A673 (cell line): ENCODE measurements around the gene RAP1GAP2. TPM values are rescaled to one million over a fixed set of nuclear protein-coding genes. Genes with fewer than 3 reads are reported as not detected.

Experiments
- BruUV-seq: library from RNA; stranded (reverse); fragments of 400-500 nt; replicated peaks from 2 replicates; lab custom pipeline; 2021; lab: Mats Ljungman, UMichigan
- CTCF ChIA-PET: fragments of 300-600 bp; sonication (Branson Sonifier 250); formaldehyde crosslinking; loops from one replicate; lab custom pipeline; 2022; ENCODE audit warnings: antibody characterized with exemption; lab: Charles Lee
- POLR2A ChIA-PET: fragments of 300-600 bp; sonication (Branson Sonifier 250); formaldehyde crosslinking; loops from one replicate; lab custom pipeline; 2022; ENCODE audit warnings: antibody characterized with exemption; ENCODE audit not compliant: low non-redundant PET; lab: Charles Lee
- DNase-seq: peaks from one replicate; pipeline ENCODE4 v3.0.0-alpha.2; 2015; ENCODE audit warnings: low spot score
- H3K27ac ChIP-seq: fragments of 200-600 bp; sonication (generic); 2 replicates; pipeline ENCODE4 v1.5.1; 2016; ENCODE audit warnings: mixed run types, low read depth, mild to moderate bottlenecking, mixed read lengths, antibody characterized with exemption, low read length; ENCODE audit not compliant: poor library complexity, severe bottlenecking
- H3K27me3 ChIP-seq: fragments of 200-600 bp; sonication (generic); replicated peaks from 2 replicates; pipeline ENCODE4 v1.6.1; 2017; ENCODE audit warnings: mixed run types, low read depth, mild to moderate bottlenecking, mixed read lengths, antibody characterized with exemption, low read length; ENCODE audit not compliant: insufficient read depth, poor library complexity
- H3K36me3 ChIP-seq: fragments of 200-600 bp; sonication (generic); 2 replicates; pipeline ENCODE4 v1.6.1; 2016; ENCODE audit warnings: mixed run types, mild to moderate bottlenecking, mixed read lengths, antibody characterized with exemption, low read length; ENCODE audit not compliant: insufficient read depth, poor library complexity, severe bottlenecking
- H3K4me1 ChIP-seq: fragments of 200-600 bp; sonication (generic); 2 replicates; pipeline ENCODE4 v1.6.1; 2017; ENCODE audit warnings: mixed run types, mild to moderate bottlenecking, mixed read lengths, antibody characterized with exemption, low read length; ENCODE audit not compliant: insufficient read depth, poor library complexity, severe bottlenecking
- H3K4me3 ChIP-seq: fragments of 200-600 bp; sonication (generic); 2 replicates; pipeline ENCODE4 v1.5.1; 2016; ENCODE audit warnings: low read depth, mixed run types, mild to moderate bottlenecking, mixed read lengths, low read length; ENCODE audit not compliant: poor library complexity, severe bottlenecking
- H3K9me3 ChIP-seq: fragments of 200-600 bp; sonication (generic); 2 replicates; pipeline ENCODE4 v1.6.1; 2016; ENCODE audit warnings: mixed run types, low read depth, mild to moderate bottlenecking, mixed read lengths, antibody characterized with exemption, low read length; ENCODE audit not compliant: poor library complexity, severe bottlenecking
- EZH2 ChIP-seq: fragments of 200-600 bp; sonication (generic); IDR thresholded peaks from 2 replicates; pipeline ENCODE4 v1.6.1; 2017; ENCODE audit warnings: borderline replicate concordance, low read depth, mild to moderate bottlenecking, mixed read lengths, antibody characterized with exemption, low read length; ENCODE audit not compliant: poor library complexity, severe bottlenecking
- intact Hi-C: fragments of 100-400 bp; cut with micrococcal nuclease; formaldehyde crosslinking; loops from one replicate; pipeline ENCODE4 v1.10.0; 2022; ENCODE audit not compliant: unreplicated experiment
- total RNA-seq: library from RNA; stranded (reverse); gene quantifications from 2 replicates; pipeline ENCODE4 v1.2.3, GENCODE V29; 2021
- TF ChIP-seq, protein P1 (sequence below): fragments of 300-800, 200-600 bp; sonication (generic); conservative IDR thresholded peaks from 2 replicates; pipeline ENCODE4 v1.5.1; 2017; ENCODE audit warnings: low read depth, mild to moderate bottlenecking, antibody characterized with exemption, low read length, moderate library complexity, mixed read lengths

Gene RAP1GAP2
- total RNA-seq, 1 experiment from 2014 or later = 0.06 TPM

DNA sequence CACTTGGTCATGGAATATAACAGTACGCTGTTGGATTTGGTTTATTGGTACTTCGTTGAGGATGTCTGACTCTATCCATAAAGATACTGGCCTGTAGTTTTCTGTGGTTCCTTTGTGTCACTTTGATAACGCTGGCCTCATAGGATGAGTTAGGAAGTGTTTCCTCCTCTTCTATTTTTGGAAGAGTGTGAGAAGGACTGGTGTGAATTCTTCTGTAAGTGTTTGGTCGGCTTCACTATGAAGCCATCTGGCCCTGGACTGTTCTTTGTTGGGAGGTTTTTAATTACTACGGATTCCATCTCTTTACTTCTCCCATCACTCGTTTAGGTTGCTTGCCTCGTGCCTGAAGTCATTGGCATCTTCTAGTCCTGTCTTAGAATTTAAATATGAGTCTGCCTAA, 149.9 kb downstream of the RAP1GAP2 start:
- TF ChIP-seq EZH2 = no peak
- TF ChIP-seq, protein P1, sequence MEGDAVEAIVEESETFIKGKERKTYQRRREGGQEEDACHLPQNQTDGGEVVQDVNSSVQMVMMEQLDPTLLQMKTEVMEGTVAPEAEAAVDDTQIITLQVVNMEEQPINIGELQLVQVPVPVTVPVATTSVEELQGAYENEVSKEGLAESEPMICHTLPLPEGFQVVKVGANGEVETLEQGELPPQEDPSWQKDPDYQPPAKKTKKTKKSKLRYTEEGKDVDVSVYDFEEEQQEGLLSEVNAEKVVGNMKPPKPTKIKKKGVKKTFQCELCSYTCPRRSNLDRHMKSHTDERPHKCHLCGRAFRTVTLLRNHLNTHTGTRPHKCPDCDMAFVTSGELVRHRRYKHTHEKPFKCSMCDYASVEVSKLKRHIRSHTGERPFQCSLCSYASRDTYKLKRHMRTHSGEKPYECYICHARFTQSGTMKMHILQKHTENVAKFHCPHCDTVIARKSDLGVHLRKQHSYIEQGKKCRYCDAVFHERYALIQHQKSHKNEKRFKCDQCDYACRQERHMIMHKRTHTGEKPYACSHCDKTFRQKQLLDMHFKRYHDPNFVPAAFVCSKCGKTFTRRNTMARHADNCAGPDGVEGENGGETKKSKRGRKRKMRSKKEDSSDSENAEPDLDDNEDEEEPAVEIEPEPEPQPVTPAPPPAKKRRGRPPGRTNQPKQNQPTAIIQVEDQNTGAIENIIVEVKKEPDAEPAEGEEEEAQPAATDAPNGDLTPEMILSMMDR = no peak
- CTCF ChIA-PET = no interaction called here

DNA sequence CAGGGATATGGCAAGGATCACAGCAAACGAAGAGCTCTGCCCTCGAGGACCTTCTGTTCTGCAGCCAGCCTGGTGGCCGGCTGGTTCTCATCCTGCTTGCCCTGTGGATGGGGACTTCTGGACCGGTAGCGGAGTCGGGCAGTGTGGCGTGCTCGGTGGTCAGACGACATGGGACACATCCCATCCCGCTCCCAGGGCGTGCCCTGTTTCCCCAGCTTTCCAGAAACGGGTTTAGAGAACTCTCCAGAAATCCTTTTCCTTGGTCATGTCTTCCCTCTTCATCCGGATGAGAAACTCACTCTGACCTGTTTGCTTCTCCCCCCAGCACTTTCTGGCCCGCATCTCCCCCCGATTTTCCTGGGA, 151.3 kb downstream of the RAP1GAP2 start:
- intact Hi-C loops = no loop called here
- no peaks in the 10 kb centered on the region for H3K9me3 ChIP-seq
- BruUV-seq = no TSS peak
- no peak for DNase-seq
- no peaks in the 10 kb centered on the region for H3K4me1 ChIP-seq
- H3K36me3 ChIP-seq = no peaks in the 10 kb centered on the region
- H3K4me3 ChIP-seq = no peak overlapping the region
- ChIA-PET CTCF (no interaction called here), POLR2A (no interaction called here)
- no peak overlapping the region for H3K27ac ChIP-seq
- peaks cover 15% of the 10 kb centered on the region for H3K27me3 ChIP-seq
- TF ChIP-seq EZH2 = no peak
- TF ChIP-seq, protein P1 = no peak

More for the DNA sequence above, 149.9 kb downstream of the RAP1GAP2 start:
- BruUV-seq = no TSS peak
- Histone ChIP-seq H3K27ac (no peak overlapping the region), H3K27me3 (peaks cover 15% of the 10 kb centered on the region), H3K36me3 (no peaks in the 10 kb centered on the region), H3K9me3 (no peaks in the 10 kb centered on the region), H3K4me3 (no peak overlapping the region), H3K4me1 (no peaks in the 10 kb centered on the region)
- POLR2A ChIA-PET = no interaction called here
- DNase-seq = no peak
- intact Hi-C loops = no loop called here

DNA sequence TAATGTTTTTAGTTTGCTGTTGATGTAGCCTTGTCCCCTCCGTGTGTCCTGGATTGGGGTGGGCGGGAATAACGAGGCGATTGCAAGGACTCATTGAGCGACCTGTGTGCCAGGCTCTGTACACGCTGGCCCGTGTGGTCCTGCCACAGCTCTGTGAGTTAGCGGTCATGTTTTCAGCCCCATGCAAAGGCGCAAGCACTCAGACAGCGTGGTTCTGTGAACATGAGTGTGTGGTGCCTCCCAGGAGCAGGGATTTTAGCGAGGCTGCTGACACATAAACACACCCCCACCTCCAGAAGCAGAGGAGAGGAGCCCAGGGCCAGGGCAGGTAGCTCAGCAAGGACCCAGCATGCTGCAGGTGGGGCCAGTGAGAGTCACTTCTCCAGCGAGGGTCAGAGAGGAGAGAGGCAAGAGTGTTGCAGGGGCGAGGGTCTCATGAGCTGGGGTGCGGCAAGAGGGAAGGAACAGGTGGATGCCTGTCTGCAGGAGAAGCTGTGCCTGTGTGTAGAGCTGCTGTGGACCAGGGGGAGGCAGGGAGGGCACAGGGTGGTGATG, 151.8 kb downstream of the RAP1GAP2 start:
- TF ChIP-seq, protein P1 = no peak
- no peak for TF ChIP-seq EZH2
- peaks cover 15% of the 10 kb centered on the region for H3K27me3 ChIP-seq
- no peak for DNase-seq
- intact Hi-C loops = no loop called here
- BruUV-seq = no TSS peak
- H3K27ac ChIP-seq = no peak overlapping the region
- no peaks in the 10 kb centered on the region for H3K4me1 ChIP-seq
- no peaks in the 10 kb centered on the region for H3K36me3 ChIP-seq
- H3K4me3 ChIP-seq = no peak overlapping the region
- ChIA-PET POLR2A (no interaction called here), CTCF (no interaction called here)
- H3K9me3 ChIP-seq = no peaks in the 10 kb centered on the region
